MG63 (cell line): ENCODE results near the gene OR1J2. TPM values are rescaled to one million over a fixed set of nuclear protein-coding genes. Genes with fewer than 3 reads are reported as not detected.
"Not testable (repeated sequence)": the region's sequence is repeated elsewhere in the genome, so short reads cannot be mapped to it uniquely, and the experiment has no call there.

Experiments used
- DNase-seq: peaks from one replicate; pipeline ENCODE4 v3.0.0-alpha.2; 2020
- H3K27me3 ChIP-seq: fragments of 250-450 bp; sonication (Bioruptor Pico); 2 replicates; pipeline ENCODE4 v1.5.1; 2020; ENCODE audit warnings: mild to moderate bottlenecking, moderate library complexity
- H3K36me3 ChIP-seq: fragments of 250-450 bp; sonication (Bioruptor Pico); 2 replicates; pipeline ENCODE4 v1.5.1; 2020; ENCODE audit warnings: mild to moderate bottlenecking, moderate library complexity
- H3K4me3 ChIP-seq: fragments of 250-450 bp; sonication (Bioruptor Pico); 2 replicates; pipeline ENCODE4 v1.5.1; 2020; ENCODE audit warnings: mild to moderate bottlenecking, moderate library complexity
- H3K9me3 ChIP-seq: fragments of 250-450 bp; sonication (Bioruptor Pico); 2 replicates; pipeline ENCODE4 v1.5.1; 2020; ENCODE audit warnings: mild to moderate bottlenecking, moderate library complexity
- total RNA-seq: library from RNA; depleted of rRNA; stranded (reverse); fragments of >200 nt; shearing (Covaris generic); gene quantifications from 2 replicates; pipeline ENCODE4 v1.2.3, GENCODE V29; 2014; ENCODE audit warnings: low replicate concordance; rRNA removed

The OR1J2 gene
- total RNA-seq, 1 experiment from 2014 or later, result not detected

GRCh38 chr9:122531157-122531556 lies 20.6 kb downstream of the OR1J2 start:
- H3K4me3 ChIP-seq, H3K9me3 ChIP-seq, H3K27me3 ChIP-seq, DNase-seq, H3K36me3 ChIP-seq: not testable (repeated sequence)

- Histone ChIP-seq H3K27me3 (no peaks in the 10 kb centered on the region), H3K9me3 (no peaks in the 10 kb centered on the region), H3K4me3 (no peak overlapping the region), H3K36me3 (no peaks in the 10 kb centered on the region)
- DNase-seq, result no peak
Measured at GRCh38 chr9:122536134-122536533, 25.5 kb downstream of the OR1J2 start.

GRCh38 chr9:122537066-122537465 lies 26.5 kb downstream of the OR1J2 start:
- H3K36me3 ChIP-seq, DNase-seq, H3K4me3 ChIP-seq, H3K9me3 ChIP-seq, H3K27me3 ChIP-seq: not testable (repeated sequence)

- DNase-seq, result no peak
- no peaks in the 10 kb centered on the region for H3K9me3 ChIP-seq
- H3K4me3 ChIP-seq, result no peak overlapping the region
- peaks cover 3% of the 10 kb centered on the region for H3K27me3 ChIP-seq
- no peaks in the 10 kb centered on the region for H3K36me3 ChIP-seq
Measured at GRCh38 chr9:122538757-122539156, 28.2 kb downstream of the OR1J2 start.

GRCh38 chr9:122546196-122546595 lies 35.6 kb downstream of the OR1J2 start:
- Histone ChIP-seq H3K4me3 (no peak overlapping the region), H3K36me3 (no peaks in the 10 kb centered on the region), H3K9me3 (0 out of 2 replicates have a peak, but pooled peaks cover 2% of the 10 kb centered on the region), H3K27me3 (peaks cover 11% of the 10 kb centered on the region)
- no peak for DNase-seq

GRCh38 chr9:122551371-122551770 lies 40.8 kb downstream of the OR1J2 start:
- 0 out of 2 replicates have a peak, but pooled peaks cover 2% of the 10 kb centered on the region for H3K9me3 ChIP-seq

GRCh38 chr9:122552812-122553211 lies 42.2 kb downstream of the OR1J2 start, which contains the start of gene OR1N2:
Gene OR1N2 (plus strand): TSS chr9:122553112. CDS start chr9:122553212, 100 bp downstream.
- H3K4me3 ChIP-seq, result no peak within 1 kb of the TSS
- DNase-seq, result no peak
- H3K27me3 ChIP-seq, result peaks cover 9% of the 10 kb centered on the region; the same call in 1 of the 2 replicates
- H3K36me3 ChIP-seq, result no peaks in the 10 kb centered on the region
- H3K9me3 ChIP-seq, result 0 out of 2 replicates have a peak, but pooled peaks cover 2% of the 10 kb centered on the region

More at GRCh38 chr9:122551371-122551770, 40.8 kb downstream of the OR1J2 start:
- H3K4me3 ChIP-seq, result no peak overlapping the region
- no peaks in the 10 kb centered on the region for H3K36me3 ChIP-seq
- no peak for DNase-seq
- H3K27me3 ChIP-seq, result peaks cover 7% of the 10 kb centered on the region; the same call in 1 of the 2 replicates

Other genes with a start within 250 kb of the OR1J2 start
- 8.1 and 10.8 TPM in 2 replicates for gene RBM18, start 246.0 kb upstream of the OR1J2 start, total RNA-seq
- 45.9 and 62.5 TPM in 2 replicates for gene MRRF, start 245.9 kb upstream of the OR1J2 start, total RNA-seq
- gene PTGS1, start 139.8 kb upstream of the OR1J2 start, total RNA-seq, result not detected in 2 replicates
- gene OR1J1, start 32.9 kb upstream of the OR1J2 start, total RNA-seq, result not detected in 2 replicates
- not detected in 2 replicates for gene OR1J4, start 8.3 kb downstream of the OR1J2 start, total RNA-seq
- not detected in 2 replicates for gene OR1N1, start 16.5 kb downstream of the OR1J2 start, total RNA-seq
- gene OR1N2, start 42.3 kb downstream of the OR1J2 start, total RNA-seq, result not detected in 2 replicates
- gene OR1L8, start 72.6 kb downstream of the OR1J2 start, total RNA-seq, result not detected in 2 replicates
- gene OR1Q1, start 103.9 kb downstream of the OR1J2 start, total RNA-seq, result not detected in 2 replicates
- gene OR1B1, start 146.8 kb downstream of the OR1J2 start, total RNA-seq, result not detected in 2 replicates
- not detected in 2 replicates for gene OR1L1, start 150.9 kb downstream of the OR1J2 start, total RNA-seq
- not detected in 2 replicates for gene OR1L3, start 164.3 kb downstream of the OR1J2 start, total RNA-seq
- gene OR1L4, start 213.2 kb downstream of the OR1J2 start, total RNA-seq, result not detected in 2 replicates
- gene OR1L6, start 231.5 kb downstream of the OR1J2 start, total RNA-seq, result not detected in 2 replicates